ENCODE data around the gene PFDN4. TPM values are rescaled to one million over a fixed set of nuclear protein-coding genes. Genes with fewer than 3 reads are reported as not detected.

Gene PFDN4
- total and polyA plus RNA-seq, 2 donors (not counting 1 experiment from before 2014, with no cell fraction given) = 9.1 to 16.8 TPM

DNA sequence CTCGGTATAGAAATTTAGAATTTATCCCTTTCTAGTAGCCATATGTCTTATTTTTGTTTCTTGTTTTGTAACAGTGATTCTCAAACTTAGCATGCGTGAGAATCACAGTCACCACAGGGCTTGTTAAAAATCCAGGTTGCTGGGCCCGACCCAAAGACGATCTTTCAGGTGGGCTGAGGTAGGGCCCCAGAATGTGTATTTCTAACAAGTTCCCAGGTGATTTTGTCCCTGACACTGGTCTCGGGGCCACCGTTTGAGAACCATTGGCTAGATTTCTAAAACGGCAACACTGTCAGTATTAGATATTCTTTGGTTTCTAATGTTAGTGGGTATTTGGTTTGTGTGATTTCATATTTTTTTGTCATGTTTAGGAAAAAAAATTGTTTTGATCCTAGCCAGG lies 9.9 kb downstream of the PFDN4 start:
- TF ChIP-seq CTCF (IDR thresholded peaks at IDR 0.05) (no peak), EZH2 (IDR thresholded peaks at IDR 0.05; ENCODE audit: borderline replicate concordance, insufficient read depth, low read depth, low read length, poor library complexity, severe bottlenecking) (no peak)
- Histone ChIP-seq H4K20me1 (ENCODE audit: control insufficient read depth, insufficient read depth, low read length, poor library complexity, severe bottlenecking) (peaks cover 9% of the 10 kb centered on the region), H3K27ac (ENCODE audit: low read length in 2 of 2) (no peak overlapping the region), H3K36me3 (replicated peaks in 1 of 2; ENCODE audit: control extremely low read depth in 1 of 2, control insufficient read depth in 1 of 2, extremely low read depth in 1 of 2, insufficient read depth in 2 of 2, low read length in 1 of 2) (peaks cover 0 to 19% of the 10 kb centered on the region in 2 experiments), H3K79me2 (ENCODE audit: control insufficient read depth, insufficient read depth, low read length) (peaks cover 1% of the 10 kb centered on the region), H3K9ac (ENCODE audit: low read length) (no peak overlapping the region), H3K4me2 (replicated peaks; ENCODE audit: low read depth, low read length, poor library complexity, severe bottlenecking) (no peak overlapping the region), H3K27me3 (replicated peaks in 1 of 4; ENCODE audit: control extremely low read depth in 1 of 4, control insufficient read depth in 3 of 4, insufficient read depth in 4 of 4, low read length in 3 of 4) (no peaks in the 10 kb centered on the region), H2AFZ (ENCODE audit: insufficient read depth, low read depth, low read length, poor library complexity, severe bottlenecking) (no peak overlapping the region), H3K4me1 (ENCODE audit: control insufficient read depth in 2 of 2, insufficient read depth in 2 of 2, low read length in 2 of 2) (no peaks in the 10 kb centered on the region), H3K9me3 (ENCODE audit: control extremely low read depth in 1 of 3, control insufficient read depth in 2 of 3, insufficient read depth in 1 of 3, low read length in 2 of 3) (no peaks in the 10 kb centered on the region), H3K4me3 (ENCODE audit: control extremely low read depth in 1 of 5, extremely low read depth in 1 of 5, insufficient read depth in 1 of 5, low read depth in 2 of 5, low read length in 4 of 5) (no peak overlapping the region)
- ATAC-seq (ENCODE audit: low read depth) (no peak), DNase-seq (no peak)
- H3K27ac Mint-ChIP-seq = no peak overlapping the region
- WGBS (ENCODE audit: insufficient coverage) = 98% methylated on average over 6 of the region's 7 CpGs
- no peak overlapping the region for H3K4me3 Mint-ChIP-seq
- POLR2A ChIA-PET = no interaction called here
- H3K9me3 Mint-ChIP-seq (ENCODE audit: insufficient read depth) = no peaks in the 10 kb centered on the region
- peaks cover 2% of the 10 kb centered on the region for H3K4me1 Mint-ChIP-seq
- CTCF ChIA-PET = no interaction called here
- intact Hi-C loops (cut with micrococcal nuclease) = no loop called here
- no peaks in the 10 kb centered on the region for H3K27me3 Mint-ChIP-seq

DNA sequence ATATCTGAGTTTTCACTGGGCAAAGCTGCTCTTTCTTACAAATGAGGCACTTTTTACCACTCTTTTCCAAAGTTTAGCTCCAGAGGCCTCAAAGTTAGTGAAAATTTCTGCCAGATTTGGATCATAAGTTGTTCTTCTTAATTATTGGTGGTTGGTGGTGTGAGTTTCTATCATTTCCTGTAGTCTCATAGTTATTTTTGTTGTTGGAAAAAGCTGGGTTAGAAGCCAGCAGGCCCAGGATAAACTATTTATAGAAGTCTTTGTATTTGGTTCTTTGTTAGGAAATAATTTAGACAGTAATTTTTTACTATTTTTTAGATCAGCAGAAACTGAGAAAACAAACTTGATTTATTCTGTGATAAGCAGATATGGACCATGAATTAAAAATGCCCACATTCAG lies 10.6 kb downstream of the PFDN4 start:
- DNase-seq (no peak), ATAC-seq (ENCODE audit: low read depth) (no peak)
- Histone ChIP-seq H3K9me3 (ENCODE audit: control extremely low read depth in 1 of 3, control insufficient read depth in 2 of 3, insufficient read depth in 1 of 3, low read length in 2 of 3) (no peaks in the 10 kb centered on the region), H3K36me3 (replicated peaks in 1 of 2; ENCODE audit: control extremely low read depth in 1 of 2, control insufficient read depth in 1 of 2, extremely low read depth in 1 of 2, insufficient read depth in 2 of 2, low read length in 1 of 2) (peaks cover 0 to 19% of the 10 kb centered on the region in 2 experiments), H3K27ac (ENCODE audit: low read length in 2 of 2) (no peak overlapping the region), H3K4me3 (ENCODE audit: control extremely low read depth in 1 of 5, extremely low read depth in 1 of 5, insufficient read depth in 1 of 5, low read depth in 2 of 5, low read length in 4 of 5) (no peak overlapping the region), H2AFZ (ENCODE audit: insufficient read depth, low read depth, low read length, poor library complexity, severe bottlenecking) (no peak overlapping the region), H3K4me2 (replicated peaks; ENCODE audit: low read depth, low read length, poor library complexity, severe bottlenecking) (no peak overlapping the region), H3K4me1 (ENCODE audit: control insufficient read depth in 2 of 2, insufficient read depth in 2 of 2, low read length in 2 of 2) (no peaks in the 10 kb centered on the region), H3K79me2 (ENCODE audit: control insufficient read depth, insufficient read depth, low read length) (no peaks in the 10 kb centered on the region), H4K20me1 (ENCODE audit: control insufficient read depth, insufficient read depth, low read length, poor library complexity, severe bottlenecking) (peaks cover 8% of the 10 kb centered on the region), H3K9ac (ENCODE audit: low read length) (no peak overlapping the region), H3K27me3 (replicated peaks in 1 of 4; ENCODE audit: control extremely low read depth in 1 of 4, control insufficient read depth in 3 of 4, insufficient read depth in 4 of 4, low read length in 3 of 4) (no peaks in the 10 kb centered on the region)
- POLR2A ChIA-PET = no interaction called here
- Mint-ChIP-seq H3K4me1 (no peaks in the 10 kb centered on the region), H3K9me3 (ENCODE audit: insufficient read depth) (no peaks in the 10 kb centered on the region), H3K27me3 (no peaks in the 10 kb centered on the region), H3K27ac (no peak overlapping the region), H3K4me3 (no peak overlapping the region)
- TF ChIP-seq CTCF (IDR thresholded peaks at IDR 0.05) (no peak), EZH2 (IDR thresholded peaks at IDR 0.05; ENCODE audit: borderline replicate concordance, insufficient read depth, low read depth, low read length, poor library complexity, severe bottlenecking) (no peak)
- intact Hi-C loops (cut with micrococcal nuclease) = no loop called here
- CTCF ChIA-PET = interaction anchor here (0.7 to 2.3 kb wide), 2 partner anchors 10 to 428 kb away, joined by 3 to 9 read pairs; partner anchors contain the start of gene PFDN4
